ENCODE data around the gene CEP112.

DNA sequence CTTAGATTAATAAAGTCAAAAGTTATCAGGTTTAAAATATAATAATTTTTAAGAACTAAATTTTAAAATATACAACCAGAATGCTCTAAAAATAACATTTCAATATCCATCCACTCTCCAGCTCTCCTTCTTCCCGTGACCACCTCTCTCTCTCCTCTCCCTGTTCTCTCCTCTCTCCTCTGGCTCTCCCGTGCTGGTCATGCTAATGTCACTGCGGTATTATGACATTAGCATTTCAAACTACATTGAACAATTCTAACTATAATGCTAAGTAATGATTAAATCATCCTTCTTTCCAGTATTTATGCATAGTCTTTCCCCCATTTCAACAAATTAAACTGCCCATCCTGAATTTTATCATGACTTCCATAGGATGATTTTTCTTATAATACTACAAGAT lies 154.7 kb downstream of the CEP112 start:
- TF ChIP-seq, protein P1, sequence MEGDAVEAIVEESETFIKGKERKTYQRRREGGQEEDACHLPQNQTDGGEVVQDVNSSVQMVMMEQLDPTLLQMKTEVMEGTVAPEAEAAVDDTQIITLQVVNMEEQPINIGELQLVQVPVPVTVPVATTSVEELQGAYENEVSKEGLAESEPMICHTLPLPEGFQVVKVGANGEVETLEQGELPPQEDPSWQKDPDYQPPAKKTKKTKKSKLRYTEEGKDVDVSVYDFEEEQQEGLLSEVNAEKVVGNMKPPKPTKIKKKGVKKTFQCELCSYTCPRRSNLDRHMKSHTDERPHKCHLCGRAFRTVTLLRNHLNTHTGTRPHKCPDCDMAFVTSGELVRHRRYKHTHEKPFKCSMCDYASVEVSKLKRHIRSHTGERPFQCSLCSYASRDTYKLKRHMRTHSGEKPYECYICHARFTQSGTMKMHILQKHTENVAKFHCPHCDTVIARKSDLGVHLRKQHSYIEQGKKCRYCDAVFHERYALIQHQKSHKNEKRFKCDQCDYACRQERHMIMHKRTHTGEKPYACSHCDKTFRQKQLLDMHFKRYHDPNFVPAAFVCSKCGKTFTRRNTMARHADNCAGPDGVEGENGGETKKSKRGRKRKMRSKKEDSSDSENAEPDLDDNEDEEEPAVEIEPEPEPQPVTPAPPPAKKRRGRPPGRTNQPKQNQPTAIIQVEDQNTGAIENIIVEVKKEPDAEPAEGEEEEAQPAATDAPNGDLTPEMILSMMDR (IDR thresholded peaks at IDR 0.05), result no peak
- TF ChIP-seq TCF7L2 (IDR thresholded peaks at IDR 0.05; ENCODE audit: low read depth, low read length) (no peak), POLR2AphosphoS5 (IDR thresholded peaks at IDR 0.05; ENCODE audit: low read depth, low read length) (no peak)
